Sigmoid colon (tissue), 7 donors: Measurements from ENCODE around the gene AMMECR1. TPM values are rescaled to one million over a fixed set of nuclear protein-coding genes. Genes with fewer than 3 reads are reported as not detected.

Source experiments
- DNase-seq: peaks from one replicate; pipeline ENCODE4 v3.0.0-alpha.2; 2019
- H3K27ac ChIP-seq, 4 donors: fragments of 200-600 bp; sonication (generic); one replicate each; pipeline ENCODE4 v1.5.1; 2016 to 2019; ENCODE audit warnings: mild to moderate bottlenecking in 1 of 4
- H3K27me3 ChIP-seq, 3 donors: fragments of 200-600 bp; sonication (generic); one replicate each; pipeline ENCODE4 v1.5.1; 2019; ENCODE audit warnings: mild to moderate bottlenecking in 1 of 3
- H3K36me3 ChIP-seq, 4 donors: fragments of 200-600 bp; sonication (generic); one replicate each; pipeline ENCODE4 v1.5.1; 2016 to 2019
- H3K4me1 ChIP-seq, 4 donors: fragments of 200-600 bp; sonication (generic); one replicate each; pipeline ENCODE4 v1.5.1; 2017 to 2019
- H3K4me3 ChIP-seq, 4 donors: fragments of 200-600 bp; sonication (generic); one replicate each; pipeline ENCODE4 v1.5.1; 2017 to 2019; ENCODE audit warnings: mild to moderate bottlenecking in 2 of 4, moderate library complexity in 1 of 4
- H3K9me3 ChIP-seq, 4 donors: fragments of 200-600 bp in 3 of 4; sonication (generic) in 3 of 4; one replicate each; pipeline versions ENCODE4 v1.5.1 to v1.6.1; 2013 to 2019
- CTCF ChIP-seq, 4 experiments: fragments of 450-650 bp in 3 of 4; fragments of 200-600 bp in 1 of 4; IDR thresholded peaks; one replicate each; pipeline ENCODE4 v1.5.1; 2016 to 2019; ENCODE audit warnings: antibody characterized with exemption in 4 of 4, mild to moderate bottlenecking in 3 of 4, moderate library complexity in 2 of 4
- EP300 ChIP-seq, 4 donors: sonication (generic); formaldehyde crosslinking; IDR thresholded peaks; one replicate each; pipeline ENCODE4 v1.6.1; 2017; ENCODE audit warnings: antibody characterized with exemption in 4 of 4
- POLR2A ChIP-seq, 2 donors: fragments of 450-650 bp; IDR thresholded peaks; one replicate each; pipeline ENCODE4 v1.6.1; 2016; ENCODE audit warnings: antibody characterized with exemption in 2 of 2, mild to moderate bottlenecking in 2 of 2, moderate library complexity in 2 of 2
- POLR2AphosphoS5 ChIP-seq, 4 donors: sonication (generic); formaldehyde crosslinking; IDR thresholded peaks; one replicate each; pipeline ENCODE4 v1.6.1; 2017; ENCODE audit warnings: antibody characterized with exemption in 4 of 4
- WGBS, 2 donors: extraction: QIAGEN DNeasy Blood & Tissue Kit; methylation state at CpG; one replicate each; pipeline ENCODE4 v1.1.7; 2013; 5-methylcytosine and 5-hydroxymethylcytosine counted together
- intact Hi-C: fragments of 100-400 bp; cut with DNase I; formaldehyde crosslinking; loops from one replicate; pipeline ENCODE4 v1.15.1; 2023
- polyA plus RNA-seq, 3 donors: library from polyadenylated mRNA; stranded (reverse); fragments of 200-250 nt; gene quantifications; one replicate each; pipeline ENCODE4 v1.2.3, GENCODE V29; 2013
- total RNA-seq, 4 donors: library from RNA; depleted of rRNA; stranded (reverse); fragments of >200 nt; gene quantifications; one replicate each; pipeline ENCODE4 v1.1.0, GENCODE V29; 2016
- donor health status: healthy with polysubstance abuse.
- donor health status: Bipolar disorder and iron deficiency.
- donor health status: healthy.

Gene AMMECR1
- total and polyA plus RNA-seq, 7 donors = 1.5 to 8.1 (median 3.2) TPM

- Histone ChIP-seq H3K36me3 (no peaks in the 10 kb centered on the region), H3K27me3 (no peaks in the 10 kb centered on the region), H3K27ac (no peak overlapping the region), H3K4me3 (no peak overlapping the region), H3K9me3 (no peaks in the 10 kb centered on the region), H3K4me1 (no peaks in the 10 kb centered on the region)
- intact Hi-C loops = no loop called here
- TF ChIP-seq EP300 (IDR thresholded peaks at IDR 0.05) (no peak), POLR2A (IDR thresholded peaks at IDR 0.05) (no peak), CTCF (IDR thresholded peaks at IDR 0.05) (no peak), POLR2AphosphoS5 (IDR thresholded peaks at IDR 0.05) (no peak)
- DNase-seq = no peak
Measured at GRCh38 chrX:110204986-110205385, 112.9 kb downstream of the AMMECR1 start.

- Histone ChIP-seq H3K27me3 (no peaks in the 10 kb centered on the region), H3K4me1 (no peaks in the 10 kb centered on the region), H3K27ac (no peak overlapping the region), H3K36me3 (no peaks in the 10 kb centered on the region), H3K9me3 (no peaks in the 10 kb centered on the region), H3K4me3 (no peak overlapping the region)
- no peak for DNase-seq
- intact Hi-C loops = no loop called here
- WGBS, 2 donors = 95 to 96% methylated on average over 3 of the region's 3 CpGs
- TF ChIP-seq CTCF (IDR thresholded peaks at IDR 0.05) (no peak), POLR2A (IDR thresholded peaks at IDR 0.05) (no peak), POLR2AphosphoS5 (IDR thresholded peaks at IDR 0.05) (no peak), EP300 (IDR thresholded peaks at IDR 0.05) (no peak)
Measured at GRCh38 chrX:110201799-110202198, 116.1 kb downstream of the AMMECR1 start.

- Histone ChIP-seq H3K27ac (no peak overlapping the region), H3K4me1 (no peaks in the 10 kb centered on the region), H3K36me3 (no peaks in the 10 kb centered on the region), H3K9me3 (no peaks in the 10 kb centered on the region), H3K4me3 (no peak overlapping the region), H3K27me3 (no peaks in the 10 kb centered on the region)
- DNase-seq = no peak
- WGBS, 2 donors = 81 to 88% methylated on average over 3 of the region's 3 CpGs
- no peak for TF ChIP-seq POLR2A (IDR thresholded peaks at IDR 0.05)
- no peak for TF ChIP-seq POLR2AphosphoS5 (IDR thresholded peaks at IDR 0.05)
- TF ChIP-seq EP300 (IDR thresholded peaks at IDR 0.05) = no peak
- no peak for TF ChIP-seq CTCF (IDR thresholded peaks at IDR 0.05)
- intact Hi-C loops = no loop called here
Measured at GRCh38 chrX:110194977-110195376, 122.9 kb downstream of the AMMECR1 start.

GRCh38 chrX:110192516-110192915, 125.4 kb downstream of the AMMECR1 start:
- no peak overlapping the region for H3K4me3 ChIP-seq
- no peaks in the 10 kb centered on the region for H3K36me3 ChIP-seq
- TF ChIP-seq POLR2A (IDR thresholded peaks at IDR 0.05) = no peak
- TF ChIP-seq EP300 (IDR thresholded peaks at IDR 0.05) = no peak
- no peak for TF ChIP-seq CTCF (IDR thresholded peaks at IDR 0.05)
- no peak for TF ChIP-seq POLR2AphosphoS5 (IDR thresholded peaks at IDR 0.05)
- DNase-seq = no peak
- intact Hi-C loops = no loop called here
- H3K9me3 ChIP-seq = no peaks in the 10 kb centered on the region
- WGBS, 2 donors = 91 to 92% methylated on average over 4 of the region's 4 CpGs
- no peaks in the 10 kb centered on the region for H3K4me1 ChIP-seq
- no peak overlapping the region for H3K27ac ChIP-seq
- no peaks in the 10 kb centered on the region for H3K27me3 ChIP-seq
